GM12878 (cell line): ENCODE results near the gene DMRTC2. TPM values are rescaled to one million over a fixed set of nuclear protein-coding genes. Genes with fewer than 3 reads are reported as not detected.

Experiments used
- FOXM1 ChIP-seq: IDR thresholded peaks from 2 replicates; pipeline ENCODE4 v1.6.1; 2012; ENCODE audit warnings: low read depth, mild to moderate bottlenecking, inconsistent platforms, low read length, moderate library complexity
- GABPA ChIP-seq: IDR thresholded peaks from 2 replicates; pipeline ENCODE4 v1.6.1; 2014; ENCODE audit warnings: antibody characterized with exemption, low read depth, mild to moderate bottlenecking, inconsistent platforms
- PAX5 ChIP-seq: IDR thresholded peaks from 2 replicates; pipeline ENCODE4 v1.6.1; 2011; ENCODE audit warnings: low read depth, low read length, borderline replicate concordance
- POLR2AphosphoS5 ChIP-seq: IDR thresholded peaks from 2 replicates; pipeline ENCODE4 v1.6.1; 2011; ENCODE audit warnings: mild to moderate bottlenecking, low read length, inconsistent platforms
- RCOR1 ChIP-seq: conservative IDR thresholded peaks from 2 replicates; pipeline ENCODE4 v1.6.1; 2012; ENCODE audit warnings: low read depth, low read length, improper control_type of control experiment
- YY1 ChIP-seq: IDR thresholded peaks from 2 replicates; pipeline ENCODE4 v1.6.1; 2011; ENCODE audit warnings: low read depth, mild to moderate bottlenecking, low read length
- ZBTB4 ChIP-seq: fragments of 450-650 bp; formaldehyde crosslinking; IDR thresholded peaks from 2 replicates; pipeline ENCODE4 v1.4.0; 2022; ENCODE audit warnings: mild to moderate bottlenecking, moderate library complexity
- ZNF24 ChIP-seq: fragments of 450-650 bp; IDR thresholded peaks from 2 replicates; pipeline ENCODE4 v1.6.1; 2017; ENCODE audit warnings: antibody characterized with exemption, mild to moderate bottlenecking
- ZNF622 ChIP-seq: fragments of 450-650 bp; IDR thresholded peaks from 2 replicates; pipeline ENCODE4 v1.6.1; 2017; ENCODE audit warnings: mild to moderate bottlenecking, inconsistent platforms
- polyA plus RNA-seq, 11 experiments: library from polyadenylated mRNA; depleted of rRNA in 4 of 11; unstranded in 6 of 11; stranded (reverse) in 5 of 11; fragments of >200 nt; fragmentation: Nextera tagmentation in 4 of 11; fragmentation: Illumina TruSeq in 1 of 11; extraction: Ambion mirVana in 4 of 11; extraction: Trizol in 1 of 11; gene quantifications; 1 replicate in 1 of 11; 2 replicates in 10 of 11; pipeline versions ENCODE4 v1.2.1 to v1.2.3, GENCODE V29; 2011 to 2016; ENCODE audit warnings: inconsistent platforms in 2 of 11, missing spikeins in 2 of 11, low read depth in 1 of 11
- total RNA-seq, 4 experiments: library from RNA; depleted of rRNA in 3 of 4; stranded (reverse); fragments of >200 nt in 3 of 4; fragmentation: Illumina TruSeq in 1 of 4; extraction: Trizol in 1 of 4; gene quantifications; 2 replicates each; pipeline versions ENCODE4 v1.2.1 to v1.2.3, GENCODE V29; 2013 to 2021
- TF ChIP-seq, protein P1 (sequence below): IDR thresholded peaks from 2 replicates; pipeline ENCODE4 v1.6.1; 2012; ENCODE audit warnings: improper control_type of control experiment, low read depth, low read length; ENCODE audit not compliant: insufficient replicate concordance
- TF ChIP-seq, protein P2 (sequence below): fragments of 450-650 bp; IDR thresholded peaks from 2 replicates; pipeline ENCODE4 v1.6.1; 2017; ENCODE audit warnings: low read depth, mild to moderate bottlenecking, moderate library complexity

The DMRTC2 gene
- total and polyA plus RNA-seq, 10 of the 15 experiments (the other 5 are each of a cell fraction or from before 2014, with no cell fraction given): not detected

- TF ChIP-seq, protein P1, sequence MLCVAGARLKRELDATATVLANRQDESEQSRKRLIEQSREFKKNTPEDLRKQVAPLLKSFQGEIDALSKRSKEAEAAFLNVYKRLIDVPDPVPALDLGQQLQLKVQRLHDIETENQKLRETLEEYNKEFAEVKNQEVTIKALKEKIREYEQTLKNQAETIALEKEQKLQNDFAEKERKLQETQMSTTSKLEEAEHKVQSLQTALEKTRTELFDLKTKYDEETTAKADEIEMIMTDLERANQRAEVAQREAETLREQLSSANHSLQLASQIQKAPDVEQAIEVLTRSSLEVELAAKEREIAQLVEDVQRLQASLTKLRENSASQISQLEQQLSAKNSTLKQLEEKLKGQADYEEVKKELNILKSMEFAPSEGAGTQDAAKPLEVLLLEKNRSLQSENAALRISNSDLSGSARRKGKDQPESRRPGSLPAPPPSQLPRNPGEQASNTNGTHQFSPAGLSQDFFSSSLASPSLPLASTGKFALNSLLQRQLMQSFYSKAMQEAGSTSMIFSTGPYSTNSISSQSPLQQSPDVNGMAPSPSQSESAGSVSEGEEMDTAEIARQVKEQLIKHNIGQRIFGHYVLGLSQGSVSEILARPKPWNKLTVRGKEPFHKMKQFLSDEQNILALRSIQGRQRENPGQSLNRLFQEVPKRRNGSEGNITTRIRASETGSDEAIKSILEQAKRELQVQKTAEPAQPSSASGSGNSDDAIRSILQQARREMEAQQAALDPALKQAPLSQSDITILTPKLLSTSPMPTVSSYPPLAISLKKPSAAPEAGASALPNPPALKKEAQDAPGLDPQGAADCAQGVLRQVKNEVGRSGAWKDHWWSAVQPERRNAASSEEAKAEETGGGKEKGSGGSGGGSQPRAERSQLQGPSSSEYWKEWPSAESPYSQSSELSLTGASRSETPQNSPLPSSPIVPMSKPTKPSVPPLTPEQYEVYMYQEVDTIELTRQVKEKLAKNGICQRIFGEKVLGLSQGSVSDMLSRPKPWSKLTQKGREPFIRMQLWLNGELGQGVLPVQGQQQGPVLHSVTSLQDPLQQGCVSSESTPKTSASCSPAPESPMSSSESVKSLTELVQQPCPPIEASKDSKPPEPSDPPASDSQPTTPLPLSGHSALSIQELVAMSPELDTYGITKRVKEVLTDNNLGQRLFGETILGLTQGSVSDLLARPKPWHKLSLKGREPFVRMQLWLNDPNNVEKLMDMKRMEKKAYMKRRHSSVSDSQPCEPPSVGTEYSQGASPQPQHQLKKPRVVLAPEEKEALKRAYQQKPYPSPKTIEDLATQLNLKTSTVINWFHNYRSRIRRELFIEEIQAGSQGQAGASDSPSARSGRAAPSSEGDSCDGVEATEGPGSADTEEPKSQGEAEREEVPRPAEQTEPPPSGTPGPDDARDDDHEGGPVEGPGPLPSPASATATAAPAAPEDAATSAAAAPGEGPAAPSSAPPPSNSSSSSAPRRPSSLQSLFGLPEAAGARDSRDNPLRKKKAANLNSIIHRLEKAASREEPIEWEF: no peak
- TF ChIP-seq YY1 (no peak), POLR2AphosphoS5 (no peak), ZBTB4 (CRISPR knock-in tag) (no peak), FOXM1 (no peak), PAX5 (no peak), RCOR1 (no peak), ZNF622 (no peak), ZNF24 (no peak), GABPA (no peak)
- TF ChIP-seq, protein P2, sequence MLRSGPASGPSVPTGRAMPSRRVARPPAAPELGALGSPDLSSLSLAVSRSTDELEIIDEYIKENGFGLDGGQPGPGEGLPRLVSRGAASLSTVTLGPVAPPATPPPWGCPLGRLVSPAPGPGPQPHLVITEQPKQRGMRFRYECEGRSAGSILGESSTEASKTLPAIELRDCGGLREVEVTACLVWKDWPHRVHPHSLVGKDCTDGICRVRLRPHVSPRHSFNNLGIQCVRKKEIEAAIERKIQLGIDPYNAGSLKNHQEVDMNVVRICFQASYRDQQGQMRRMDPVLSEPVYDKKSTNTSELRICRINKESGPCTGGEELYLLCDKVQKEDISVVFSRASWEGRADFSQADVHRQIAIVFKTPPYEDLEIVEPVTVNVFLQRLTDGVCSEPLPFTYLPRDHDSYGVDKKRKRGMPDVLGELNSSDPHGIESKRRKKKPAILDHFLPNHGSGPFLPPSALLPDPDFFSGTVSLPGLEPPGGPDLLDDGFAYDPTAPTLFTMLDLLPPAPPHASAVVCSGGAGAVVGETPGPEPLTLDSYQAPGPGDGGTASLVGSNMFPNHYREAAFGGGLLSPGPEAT: no peak
Measured at GRCh38 chr19:41813911-41814310, 30.9 kb upstream of the DMRTC2 start (continued).
